SKM-1 treated with dmso at 0.1 percent for 144 hours (cell line): ENCODE measurements around the gene C22orf42.
"Not testable (repeated sequence)": the region's sequence is repeated elsewhere in the genome, so short reads cannot be mapped to it uniquely, and the experiment has no call there.

Experiments
- DNase-seq: peaks from one replicate; lab custom pipeline; 2025; ENCODE audit not compliant: unreplicated experiment; lab: John Stamatoyannopoulos, UW

C22orf42 gene, protein sequence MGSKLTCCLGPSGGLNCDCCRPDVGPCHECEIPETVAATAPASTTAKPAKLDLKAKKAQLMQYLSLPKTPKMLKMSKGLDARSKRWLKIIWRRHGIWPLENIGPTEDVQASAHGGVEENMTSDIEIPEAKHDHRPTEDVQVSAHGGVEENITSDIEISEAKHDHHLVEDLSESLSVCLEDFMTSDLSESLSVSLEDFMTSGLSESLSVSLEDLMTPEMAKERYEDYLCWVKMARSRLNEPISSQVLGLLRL

DNA sequence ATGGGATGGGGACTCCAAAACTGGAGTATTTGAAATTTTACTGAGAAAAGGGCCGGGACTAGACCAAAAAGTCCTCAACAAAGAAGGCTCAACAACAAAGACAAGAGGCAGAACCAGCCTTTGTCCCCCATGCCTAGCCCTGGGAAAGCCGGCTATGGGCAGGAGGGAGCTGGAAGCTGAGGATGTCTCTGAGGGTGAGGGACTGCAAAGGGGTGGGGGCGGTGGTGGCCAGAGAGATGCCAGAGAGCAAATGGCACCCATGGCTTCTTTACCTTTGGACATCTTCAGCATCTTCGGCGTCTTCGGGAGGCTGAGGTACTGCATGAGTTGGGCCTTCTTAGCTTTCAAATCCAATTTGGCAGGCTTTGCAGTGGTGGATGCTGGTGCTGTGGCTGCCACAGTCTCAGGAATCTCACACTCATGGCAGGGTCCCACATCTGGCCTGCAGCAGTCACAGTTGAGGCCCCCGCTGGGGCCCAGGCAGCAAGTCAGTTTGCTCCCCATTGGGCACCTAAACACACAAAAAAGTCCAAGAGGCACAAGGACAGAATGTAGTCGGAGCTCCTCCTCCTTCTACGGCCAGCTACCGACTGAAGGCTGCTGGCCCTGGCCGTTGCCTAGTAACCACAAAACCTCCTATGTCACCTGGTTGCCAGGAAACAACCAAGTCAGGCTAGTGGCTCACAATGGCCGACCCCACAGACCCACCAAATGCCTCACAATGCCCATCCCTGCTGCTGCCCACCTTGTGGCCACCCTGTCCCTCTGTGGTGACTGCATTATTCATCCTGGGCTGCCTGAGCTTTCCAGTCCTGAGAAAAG, at the start of gene C22orf42:
C22orf42 (minus strand) TSS at position 592 of the 822 bp plus-strand sequence; CDS start at position 504, 88 bp downstream.
- no peak for DNase-seq

DNA sequence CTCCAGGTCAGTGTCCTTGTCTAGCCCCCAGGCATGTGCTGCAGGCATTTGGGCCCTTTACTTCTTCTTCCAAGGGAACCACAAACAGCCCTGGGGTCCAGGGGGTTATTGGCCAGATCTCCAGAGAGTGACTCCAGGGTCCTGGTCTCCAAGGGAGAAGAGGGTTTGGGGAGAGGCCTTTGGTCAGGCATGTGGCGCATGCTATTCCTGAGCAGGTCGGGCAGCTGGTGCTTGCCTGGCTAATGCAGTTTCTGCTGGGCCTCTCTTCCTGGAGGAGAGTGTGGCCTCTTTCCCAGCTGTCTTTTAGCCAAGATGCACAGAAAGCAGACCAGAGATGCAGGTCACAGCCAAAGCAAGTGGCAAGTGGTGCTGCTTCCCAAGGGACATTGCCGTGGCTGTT, 49.6 kb upstream of the C22orf42 start:
- no peak for DNase-seq

DNA sequence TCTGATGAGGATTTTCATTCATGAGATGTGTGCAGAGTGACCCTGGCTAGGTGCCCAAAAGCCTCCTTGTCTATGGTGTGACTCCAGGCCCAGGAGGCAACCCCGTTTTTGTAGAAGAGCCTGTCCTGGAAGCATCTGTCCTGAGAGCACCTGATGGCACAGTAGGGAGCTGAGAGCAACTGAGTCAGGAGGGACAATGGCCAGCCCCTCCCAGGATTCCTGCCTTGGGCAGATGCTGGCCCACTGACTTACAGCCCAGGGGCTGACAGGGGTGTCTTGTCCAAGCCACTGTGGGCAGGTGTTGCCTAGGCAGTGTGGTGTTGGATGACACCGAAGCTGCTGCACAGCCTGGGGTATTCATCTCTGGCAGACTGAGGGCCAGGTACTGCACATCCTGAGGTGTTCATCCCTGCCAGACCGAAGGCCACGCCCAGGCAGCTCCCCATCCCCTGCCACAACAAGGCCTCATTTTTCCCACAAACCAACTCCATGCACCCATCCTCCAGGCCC, 48.9 kb upstream of the C22orf42 start:
- no peak for DNase-seq

GRCh38 chr22:32206774-32207758, 48.0 kb upstream of the C22orf42 start:
- peak; percentile 43 for DNase-seq

GRCh38 chr22:32205974-32206773, 47.1 kb upstream of the C22orf42 start:
- DNase-seq, result no peak

DNA sequence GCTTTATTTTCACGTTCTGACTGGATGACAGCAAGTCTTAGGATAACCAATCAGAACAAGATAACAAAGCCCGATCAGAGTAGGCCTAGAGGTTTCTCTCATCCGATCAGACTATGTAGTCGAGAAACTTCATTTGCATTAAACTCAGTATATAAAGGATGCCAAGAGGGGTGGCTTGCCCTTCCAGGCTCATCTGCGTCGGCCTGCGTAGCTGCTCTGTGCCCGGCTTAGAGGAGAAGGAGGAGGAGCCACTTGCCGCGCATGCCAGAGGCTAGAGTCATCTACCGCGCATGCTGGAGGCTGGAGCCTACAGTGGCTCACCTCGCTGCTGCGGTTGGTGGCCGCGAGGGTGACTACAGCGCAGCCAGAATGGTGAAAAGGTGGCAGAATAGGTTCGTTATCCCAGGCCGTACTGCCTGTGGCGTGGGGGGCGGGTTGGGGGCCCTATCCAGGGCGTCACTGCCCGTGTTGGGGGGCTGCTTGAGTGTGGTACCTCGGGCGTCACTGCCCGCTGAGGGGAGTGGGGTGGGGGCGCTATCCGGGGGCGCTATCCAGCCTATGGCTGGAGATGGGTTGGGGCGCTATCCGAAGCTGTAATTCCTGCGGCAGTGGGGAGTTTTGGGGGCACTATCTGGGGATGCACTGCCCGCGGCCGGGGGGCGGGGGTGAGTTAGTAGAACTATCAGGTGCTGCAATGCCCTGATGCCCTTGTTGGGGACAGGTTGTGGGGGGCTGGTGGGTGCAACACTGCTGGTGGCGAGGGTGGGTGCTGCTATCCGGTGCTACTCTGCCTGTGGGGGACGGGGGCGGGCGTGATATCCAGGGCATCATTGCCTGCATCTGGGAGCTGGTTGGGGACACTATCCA, 46.0 kb upstream of the C22orf42 start, which contains the start of gene RFPL2:
RFPL2 (minus strand) TSS at position 218 of the 867 bp plus-strand sequence. CDS start 2,622 bp downstream, outside the sequence.
- no peak for DNase-seq

DNA sequence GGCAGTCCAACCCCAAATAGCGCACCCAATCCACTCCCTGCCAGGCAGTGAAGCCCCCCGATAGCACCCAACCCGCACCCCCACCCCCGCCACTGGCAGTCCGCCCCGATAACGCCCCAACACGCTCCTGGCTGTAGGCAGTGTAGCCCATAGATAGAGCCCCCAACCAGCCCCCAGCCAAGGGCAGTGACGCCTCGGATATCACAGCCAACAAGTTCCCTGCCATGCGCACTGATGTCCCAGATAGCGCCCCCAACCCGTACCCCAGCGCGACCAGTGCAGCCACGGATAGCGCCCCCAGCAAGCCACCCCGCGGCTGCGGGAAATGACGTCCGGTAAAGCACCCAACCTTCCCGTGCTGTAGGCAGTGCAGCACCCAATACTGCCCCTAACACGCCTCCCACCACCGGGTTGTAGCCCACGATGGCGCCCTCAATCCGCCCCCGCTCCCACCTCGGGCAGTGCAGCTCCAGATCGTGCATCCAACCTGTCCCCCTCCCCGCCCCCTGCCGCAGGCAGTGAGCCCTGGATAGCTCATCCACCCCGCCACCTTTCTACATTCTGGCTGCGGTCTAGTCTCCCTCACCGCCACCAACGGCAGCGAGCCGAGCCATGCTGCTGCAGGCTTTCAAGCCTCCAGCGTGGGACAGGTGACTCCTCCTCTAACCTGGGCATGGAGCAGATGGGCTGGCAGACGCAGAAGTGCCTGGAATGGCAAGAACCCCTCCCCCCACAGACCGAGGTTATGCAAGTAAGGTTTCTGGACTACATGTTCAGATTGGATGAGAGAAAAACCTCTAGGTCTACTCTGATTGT, 45.1 kb upstream of the C22orf42 start:
- DNase-seq, result no peak

- DNase-seq, result no peak
Observed at GRCh38 chr22:32203181-32204039, 44.3 kb upstream of the C22orf42 start.

DNA sequence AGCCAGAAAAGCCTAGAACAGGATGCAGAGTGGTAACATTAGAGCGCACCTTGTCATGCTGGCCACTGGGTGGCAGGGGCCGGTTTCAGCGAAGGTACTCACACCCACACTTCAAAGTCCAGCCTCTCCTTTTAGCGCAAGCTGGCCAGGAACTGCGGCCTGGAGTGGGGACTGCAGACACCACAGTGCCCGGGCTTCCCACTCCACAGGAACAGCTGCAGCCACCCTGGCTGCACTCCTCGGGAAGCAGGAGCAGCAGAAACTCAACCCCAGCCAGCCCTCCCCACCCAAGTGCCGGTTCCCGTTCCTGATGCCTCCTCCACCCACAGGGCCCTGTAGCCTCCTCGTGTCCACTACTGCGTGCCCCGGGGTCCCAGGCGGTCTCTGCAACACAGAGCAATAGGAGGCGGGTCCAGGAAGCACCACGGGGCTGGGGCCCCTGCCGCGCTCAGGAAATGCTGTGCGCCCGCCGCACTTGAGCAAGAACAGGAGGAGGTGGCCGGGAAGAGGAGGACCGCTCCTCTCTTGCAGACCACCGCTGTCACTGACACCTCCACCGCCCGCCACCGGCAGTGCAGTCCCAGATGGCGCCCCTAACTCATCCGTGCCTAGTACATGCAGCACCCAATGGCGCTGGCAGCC, 43.6 kb upstream of the C22orf42 start:
- DNase-seq, result peak; percentile 45

GRCh38 chr22:32202161-32202538, 43.0 kb upstream of the C22orf42 start:
- no peak for DNase-seq

GRCh38 chr22:32200752-32201151, 41.6 kb upstream of the C22orf42 start:
- DNase-seq, result peak; percentile 5

DNA sequence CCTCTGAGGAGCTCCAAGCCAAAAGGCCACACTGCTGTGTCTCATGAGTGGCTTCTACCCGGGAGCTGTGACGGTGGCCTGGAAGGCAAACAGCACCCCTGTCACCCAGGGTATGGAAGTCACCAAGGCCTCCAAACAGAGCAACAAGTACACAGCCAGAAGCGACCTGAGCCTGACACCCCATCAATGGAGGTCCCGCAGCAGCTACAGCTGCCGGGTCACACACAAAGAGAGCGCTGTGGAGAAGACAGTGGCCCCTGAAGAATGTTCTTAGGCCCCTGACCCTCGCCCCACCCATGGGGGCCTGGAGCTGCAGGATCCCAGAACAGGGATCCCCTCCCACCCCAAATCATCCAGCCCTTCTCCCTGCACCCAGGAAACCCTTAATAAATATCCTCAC, 40.9 kb upstream of the C22orf42 start:
- DNase-seq, result no peak

DNA sequence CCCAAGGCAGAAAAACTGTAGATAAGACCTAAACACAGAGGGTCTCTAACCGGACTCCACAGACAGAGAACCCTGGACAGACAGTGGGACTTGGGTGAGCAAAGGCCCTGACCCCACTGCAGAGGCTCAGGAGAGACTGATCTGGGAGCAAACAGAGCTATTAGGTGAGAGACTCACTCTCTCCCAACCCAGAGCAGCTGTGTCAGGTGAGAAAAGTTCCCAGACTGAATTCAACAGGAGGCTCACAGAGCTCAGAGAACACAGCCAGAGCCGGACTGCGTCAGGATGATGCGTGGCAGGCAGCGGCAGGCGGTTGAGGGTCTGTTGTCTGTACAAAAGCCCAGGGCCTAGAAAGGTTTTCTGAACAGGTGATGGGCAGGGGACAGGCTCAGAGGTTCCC, 40.2 kb upstream of the C22orf42 start:
- DNase-seq, result no peak

- DNase-seq, result not testable (repeated sequence)
Observed at GRCh38 chr22:32197553-32198226, 38.6 kb upstream of the C22orf42 start.

DNA sequence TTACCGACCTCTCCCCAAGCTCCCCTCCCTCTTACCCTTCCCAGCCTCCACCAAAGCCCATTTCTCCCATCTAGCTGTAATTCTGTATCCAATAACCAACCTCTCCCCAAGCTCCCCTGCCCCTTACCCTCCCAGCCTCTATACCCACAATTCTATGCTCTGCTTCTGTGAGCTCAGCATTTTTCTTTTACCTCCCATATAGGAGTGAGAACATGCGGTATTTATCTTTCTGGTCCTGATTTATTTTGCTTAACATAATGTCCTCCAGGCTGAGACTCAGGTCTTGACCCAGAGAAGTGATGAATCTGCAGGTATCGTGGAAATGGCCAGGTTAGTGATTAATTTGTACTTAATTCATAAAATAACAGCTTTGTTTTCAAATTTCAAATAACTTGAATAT, 36.8 kb upstream of the C22orf42 start:
- not testable (repeated sequence) for DNase-seq

- DNase-seq, result not testable (repeated sequence)
Observed at GRCh38 chr22:32193346-32193745, 34.2 kb upstream of the C22orf42 start.
